Hematopoietic multipotent progenitor cell treated with erythropoietin and hydrocortisone succinate and interleukin-3 and kit ligand, for 6 days (in vitro differentiated cells): ENCODE data around the gene AKAP13.
"Not testable (repeated sequence)": the region's sequence is repeated elsewhere in the genome, so short reads cannot be mapped to it uniquely, and the experiment has no call there.

Source experiments
- DNase-seq: peaks from one replicate; pipeline ENCODE4 v3.0.0-alpha.2; 2015

Gene AKAP13

DNA sequence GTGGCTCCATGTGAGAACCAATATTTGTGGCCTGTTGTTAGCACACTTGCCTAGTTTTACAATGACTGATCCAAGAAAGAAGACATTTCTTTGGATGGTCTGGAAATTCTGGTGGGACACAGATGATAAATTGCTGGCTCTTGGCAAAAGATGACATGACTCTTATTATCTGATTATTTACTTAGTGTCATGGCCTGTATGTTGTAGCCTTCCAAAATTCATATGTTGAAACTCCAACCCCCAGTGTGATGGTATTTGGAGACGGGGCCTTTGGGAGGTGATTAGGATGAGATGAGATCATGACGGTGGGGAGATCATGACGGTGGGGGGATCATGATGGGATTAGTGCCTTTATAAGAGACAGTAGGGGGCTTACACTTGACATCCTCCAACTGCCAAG, 30.0 kb upstream of the AKAP13 start:
- DNase-seq: no peak

GRCh38 chr15:85351501-85351900, 28.9 kb upstream of the AKAP13 start:
- not testable (repeated sequence) for DNase-seq

DNA sequence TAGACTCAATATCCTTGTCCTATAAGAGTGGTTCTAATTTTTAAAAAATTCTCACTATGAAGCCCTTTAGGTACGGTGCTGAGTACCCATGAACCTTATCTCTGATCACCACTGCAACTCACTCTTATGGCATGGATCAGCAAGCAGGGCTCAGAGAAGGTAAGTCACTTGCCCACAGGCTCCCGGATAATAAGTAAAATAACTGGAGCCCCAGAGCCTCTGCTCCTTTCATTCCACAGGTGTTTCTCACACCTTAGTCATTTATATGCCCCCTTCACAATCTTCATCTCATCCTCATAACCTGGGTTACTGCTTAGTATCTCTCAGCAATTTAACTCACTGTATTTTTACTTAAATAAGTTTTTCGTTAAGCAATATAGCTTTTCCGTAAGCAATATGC, 28.4 kb upstream of the AKAP13 start:
- no peak for DNase-seq

- DNase-seq: no peak
Observed at GRCh38 chr15:85353516-85353915, 26.9 kb upstream of the AKAP13 start.

DNA sequence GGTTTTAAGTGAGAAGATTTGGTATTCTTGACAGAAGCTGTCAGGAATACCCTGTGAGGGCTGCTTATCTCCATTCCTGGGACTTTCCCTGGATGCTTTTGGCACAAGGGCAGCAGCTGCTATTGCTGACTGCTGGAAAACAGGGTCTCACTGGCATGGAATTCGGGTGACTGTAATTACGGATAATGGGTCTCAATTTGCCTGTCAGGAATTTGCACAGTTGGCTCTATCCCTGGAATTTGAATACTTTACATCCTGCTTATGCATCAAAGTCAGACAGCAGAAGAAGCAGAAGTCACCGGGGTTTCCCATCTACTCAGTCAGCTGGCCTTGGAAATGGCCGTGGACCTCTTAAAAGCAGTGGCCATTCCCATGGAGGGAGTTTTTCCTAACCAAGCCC, 25.9 kb upstream of the AKAP13 start:
- no peak for DNase-seq

- DNase-seq: no peak
Observed at GRCh38 chr15:85354948-85355347, 25.5 kb upstream of the AKAP13 start.

DNA sequence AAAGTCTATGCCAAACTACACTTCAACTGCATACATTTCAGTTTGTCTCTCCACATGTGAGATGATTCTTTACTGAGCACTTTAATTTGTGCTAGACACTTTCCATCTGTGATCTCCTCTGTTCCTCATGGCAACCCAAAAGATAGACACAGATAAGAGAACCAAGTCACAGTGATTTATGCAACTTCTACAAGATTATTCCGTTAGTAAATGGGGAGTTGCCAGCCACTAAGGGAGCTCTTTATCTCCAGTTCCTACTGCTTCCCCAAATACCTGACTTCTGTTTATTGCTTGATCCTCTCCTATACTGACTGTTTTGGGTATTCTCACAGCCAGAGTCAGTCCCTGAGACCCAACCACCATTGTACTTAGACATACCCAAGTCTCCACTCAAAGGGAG, 24.1 kb upstream of the AKAP13 start:
- DNase-seq: no peak

DNA sequence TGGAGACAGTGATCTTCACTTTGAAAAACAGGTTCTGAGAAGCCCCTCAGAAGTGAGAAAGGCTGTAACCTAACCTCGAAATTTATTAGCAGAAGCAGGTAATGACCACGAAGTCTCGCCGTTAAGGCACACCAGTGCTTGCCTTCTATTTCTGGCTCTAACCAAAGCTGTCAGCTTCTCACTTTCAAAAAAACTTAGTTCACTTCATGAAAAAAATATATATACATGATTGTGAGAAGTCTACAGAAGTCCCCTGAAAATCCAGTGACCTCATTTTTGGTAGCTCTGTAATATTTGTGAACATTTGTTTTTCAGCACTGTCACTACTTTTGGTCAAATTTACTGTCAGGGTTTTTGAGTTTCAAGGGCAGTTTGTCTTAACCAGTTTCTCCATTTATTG, 19.1 kb upstream of the AKAP13 start:
- no peak for DNase-seq

GRCh38 chr15:85362436-85363081, 17.8 kb upstream of the AKAP13 start:
- DNase-seq: no peak

- DNase-seq: no peak
Observed at GRCh38 chr15:85365980-85366379, 14.4 kb upstream of the AKAP13 start.

DNA sequence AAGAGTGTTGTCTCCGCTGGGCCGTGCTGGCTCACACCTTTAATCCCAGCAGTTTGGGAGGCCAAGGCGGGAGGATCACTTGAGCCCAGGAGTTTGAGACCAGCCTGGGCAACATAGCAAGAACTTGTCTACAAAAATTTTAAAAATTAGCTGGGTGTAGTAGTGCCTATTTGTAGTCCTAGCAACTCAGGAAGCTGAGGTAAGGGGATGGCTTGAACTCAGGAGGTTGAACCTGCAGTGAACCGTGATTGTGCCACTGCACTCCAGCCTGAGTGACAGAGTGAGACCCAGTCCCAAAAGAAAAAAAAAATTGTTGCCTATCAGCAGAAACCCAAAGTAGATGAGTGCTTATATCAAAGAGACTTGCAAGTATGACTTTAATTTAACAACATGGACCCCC, 12.7 kb upstream of the AKAP13 start:
- no peak for DNase-seq

DNA sequence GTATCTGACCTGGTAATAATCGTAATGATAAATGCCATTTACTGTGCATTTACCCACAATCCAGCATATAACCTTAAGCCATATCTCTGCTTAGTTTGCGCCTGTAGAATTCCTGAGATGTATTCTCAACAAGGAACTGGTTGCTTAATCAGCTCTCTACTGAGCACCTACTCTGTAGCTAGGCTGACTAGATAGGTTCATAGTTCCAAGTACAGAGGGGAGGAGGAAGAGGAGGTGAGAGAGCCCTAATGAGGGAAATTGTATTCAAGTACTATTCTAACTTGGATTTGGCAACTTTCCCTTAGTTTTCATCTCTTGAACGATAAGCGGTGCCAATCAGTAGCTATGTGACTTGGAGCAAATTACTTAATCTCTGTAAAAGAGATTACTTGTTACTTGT, 5.6 kb upstream of the AKAP13 start:
- DNase-seq: no peak

DNA sequence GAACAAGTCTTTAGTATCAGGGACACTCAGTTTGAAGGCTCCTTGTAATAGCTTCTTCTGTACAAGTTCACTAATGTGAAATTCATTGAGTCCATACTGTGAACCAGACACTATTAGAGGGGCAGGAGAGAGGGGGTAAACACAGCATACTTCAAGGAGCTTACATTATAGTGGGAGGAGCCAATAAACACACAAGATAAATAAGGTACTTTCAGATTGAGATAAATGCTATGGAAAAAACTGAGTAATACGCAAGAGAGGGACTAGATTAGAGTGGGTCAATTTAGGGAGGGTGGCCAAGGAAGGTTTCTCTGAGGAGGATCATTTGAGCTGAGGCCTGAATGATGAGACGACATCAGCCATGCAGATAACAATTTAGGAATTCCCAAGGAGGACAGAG, 3.1 kb upstream of the AKAP13 start:
- DNase-seq: no peak

GRCh38 chr15:85377986-85378385, 2.4 kb upstream of the AKAP13 start:
- no peak for DNase-seq

- DNase-seq: peak; percentile 47
Observed at GRCh38 chr15:85379403-85380131, 836 bp upstream of the AKAP13 start.

DNA sequence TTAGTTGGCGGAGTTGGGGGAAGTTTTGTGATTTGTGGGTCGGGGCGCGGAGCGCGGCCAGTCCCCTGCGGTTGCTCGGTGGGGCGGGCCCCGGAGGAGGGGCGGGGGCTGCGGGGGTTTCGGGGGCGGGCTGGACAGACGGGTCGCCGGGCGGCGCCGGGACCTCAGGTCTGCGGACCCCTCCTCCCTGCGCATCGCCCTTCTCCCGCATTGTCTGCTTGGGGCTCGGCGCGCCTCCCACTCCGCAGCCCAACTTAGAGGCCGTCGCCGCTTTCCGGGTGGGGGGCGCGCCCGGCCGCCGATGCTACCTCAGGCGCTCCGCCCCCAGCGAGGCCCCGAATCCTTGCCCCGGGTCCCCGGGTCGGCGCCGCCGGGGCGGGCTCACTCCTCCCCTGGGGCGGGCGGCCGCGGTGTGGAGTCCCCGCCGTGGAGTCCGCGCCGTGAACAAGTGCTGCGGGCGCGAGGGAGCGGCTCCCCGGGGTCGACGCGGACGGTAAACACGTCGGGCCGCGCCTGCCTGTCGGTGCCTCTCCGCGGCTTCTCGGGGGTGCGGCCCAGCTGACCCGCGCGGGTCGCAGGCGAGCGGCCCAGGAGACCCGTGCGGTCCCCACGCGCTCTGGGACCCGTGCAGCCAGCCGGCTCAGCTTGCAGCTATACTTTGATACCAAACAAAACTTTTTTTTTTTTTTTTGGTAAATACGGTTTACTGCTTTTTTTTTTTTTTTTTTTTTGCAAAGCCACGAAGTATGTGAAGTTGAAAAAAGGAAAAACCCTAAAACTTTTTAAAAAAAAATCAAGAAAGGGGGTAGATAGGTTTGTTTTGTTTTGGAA, 624 bp downstream of the AKAP13 start:
- peak; percentile 35 for DNase-seq

- DNase-seq: no peak
Observed at GRCh38 chr15:85381850-85382751, 1.7 kb downstream of the AKAP13 start.

DNA sequence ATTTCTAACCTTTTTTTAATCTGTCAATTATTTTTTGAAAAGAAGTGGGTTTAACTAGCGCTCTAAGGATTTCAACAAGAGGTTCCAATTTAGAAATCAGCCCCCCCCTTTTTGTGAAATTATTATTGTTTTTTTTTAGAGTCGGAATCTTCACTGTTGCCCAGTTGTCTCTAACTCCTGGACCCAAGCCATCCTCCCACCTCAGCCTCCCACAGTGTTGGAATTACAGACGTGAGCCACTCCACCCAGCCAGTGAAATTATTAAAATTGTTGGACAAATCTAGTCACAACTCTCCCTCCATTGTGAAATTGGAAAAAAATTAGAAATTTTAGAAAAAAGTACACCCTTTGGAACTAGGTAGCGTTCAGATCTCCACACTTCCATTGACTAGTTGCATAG, 2.5 kb downstream of the AKAP13 start:
- no peak for DNase-seq

DNA sequence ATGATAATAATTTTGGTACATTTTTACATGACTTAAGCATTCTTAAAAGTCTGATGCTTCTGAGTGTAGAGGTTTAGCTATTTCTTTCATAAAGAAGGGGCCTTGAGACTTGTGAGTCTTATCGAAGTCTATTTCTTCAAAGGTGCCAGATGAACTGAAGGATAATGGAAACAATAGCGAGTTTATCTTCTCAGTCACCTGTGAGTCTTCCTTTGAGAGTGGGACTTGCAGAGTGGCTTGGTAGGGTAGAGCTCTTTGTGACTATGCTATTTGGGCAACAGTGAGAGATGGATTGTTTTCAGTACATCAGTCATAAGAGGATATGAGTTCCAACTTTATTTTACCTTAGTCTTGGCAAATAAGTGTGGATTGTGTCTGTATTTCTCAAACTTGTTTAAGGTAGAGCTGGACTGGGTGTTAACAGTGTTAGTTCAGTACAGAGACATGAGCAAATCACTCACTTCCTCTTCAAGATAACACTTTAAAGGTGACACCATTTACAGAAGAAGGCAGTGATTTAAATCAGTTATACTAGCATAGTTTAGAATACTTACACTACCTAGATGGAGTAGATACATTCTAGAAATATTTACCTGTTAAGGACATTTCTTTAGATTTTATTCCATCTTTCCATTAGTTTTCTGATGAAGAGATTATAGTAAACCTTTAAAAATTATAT, 3.2 kb downstream of the AKAP13 start:
- no peak for DNase-seq

GRCh38 chr15:85386261-85386660, 5.9 kb downstream of the AKAP13 start:
- no peak for DNase-seq

- DNase-seq: no peak
Observed at GRCh38 chr15:85388566-85389305, 8.3 kb downstream of the AKAP13 start.

GRCh38 chr15:85389306-85389650, 8.9 kb downstream of the AKAP13 start:
- DNase-seq: no peak
